BLaER1 treated with 17β-estradiol and CSF1 and Interleukin-3, amounts not matched to agents 10 nM and 100 nM (cell line): ENCODE results near the gene TM7SF3.
"Not testable (repeated sequence)": the region's sequence is repeated elsewhere in the genome, so short reads cannot be mapped to it uniquely, and the experiment has no call there.

Experiments used
- H3K27ac ChIP-seq, 11 experiments: shearing (Covaris generic); formaldehyde crosslinking; 2 replicates each; pipeline ENCODE4 v1.8.1; 2022
- H3K27me3 ChIP-seq, 11 experiments: shearing (Covaris generic); formaldehyde crosslinking; 2 replicates each; pipeline ENCODE4 v1.8.1; 2022
- H3K36me3 ChIP-seq, 11 experiments: shearing (Covaris generic); formaldehyde crosslinking; 2 replicates each; pipeline ENCODE4 v1.8.1; 2022
- H3K4me1 ChIP-seq, 10 experiments: shearing (Covaris generic); formaldehyde crosslinking; 2 replicates each; pipeline ENCODE4 v1.8.1; 2022
- H3K4me2 ChIP-seq, 11 experiments: shearing (Covaris generic); formaldehyde crosslinking; 2 replicates each; pipeline ENCODE4 v1.8.1; 2022
- H3K4me3 ChIP-seq, 10 experiments: shearing (Covaris generic); formaldehyde crosslinking; 2 replicates each; pipeline ENCODE4 v1.8.1; 2022
- H3K9ac ChIP-seq, 11 experiments: shearing (Covaris generic); formaldehyde crosslinking; 2 replicates each; pipeline ENCODE4 v1.8.1; 2022
- H3K9me3 ChIP-seq, 11 experiments: shearing (Covaris generic); formaldehyde crosslinking; replicated peaks in 1 of 11; 2 replicates each; pipeline ENCODE4 v1.8.1; 2022
- H4K20me1 ChIP-seq, 11 experiments: shearing (Covaris generic); formaldehyde crosslinking; 2 replicates each; pipeline ENCODE4 v1.8.1; 2022
- Cebpa-rat ChIP-seq, 11 experiments: shearing (Covaris generic); IDR thresholded peaks; 2 replicates each; pipeline ENCODE4 v1.8.1; 2022

TM7SF3 gene

DNA sequence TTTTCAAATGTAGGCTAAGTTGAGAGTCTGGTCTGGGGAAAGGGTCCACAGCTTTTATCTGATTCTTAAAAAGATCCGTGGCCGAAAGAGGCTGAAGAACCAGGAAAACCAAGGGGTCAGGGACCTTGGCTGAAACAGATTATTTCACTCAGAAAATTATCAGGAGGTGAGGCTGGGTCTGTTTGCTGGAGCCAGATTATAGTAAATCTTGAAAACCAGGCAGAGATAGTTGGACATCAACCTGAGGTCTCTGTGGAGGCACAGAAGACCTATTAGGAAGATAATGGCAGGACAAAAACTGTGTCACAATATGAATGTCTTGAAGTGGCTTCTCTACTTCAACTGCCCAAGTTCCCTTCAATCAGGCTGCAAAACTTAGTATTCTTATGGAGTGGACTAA is 6.6 kb upstream of the TM7SF3 start:
- H3K4me2 ChIP-seq: peak overlapping the region in 1 of 11 experiments; percentile 86; a peak in 1 of 22 replicates
- H3K9ac ChIP-seq: no peak overlapping the region
- no peak for TF ChIP-seq Cebpa-rat (IDR thresholded peaks at IDR 0.05)
- H4K20me1 ChIP-seq: peaks cover 0 to 26% (median 6%) of the 10 kb centered on the region in 11 experiments; a peak in 6 of 22 replicates
- H3K27ac ChIP-seq: no peak overlapping the region
- H3K4me1 ChIP-seq: peaks cover 24 to 39% (median 31%) of the 10 kb centered on the region in 10 experiments
- H3K4me3 ChIP-seq: no peak overlapping the region
- peaks cover 0 to 2% (median 0%) of the 10 kb centered on the region in 11 experiments; a peak in 1 of 22 replicates for H3K36me3 ChIP-seq
- H3K27me3 ChIP-seq: no peaks in the 10 kb centered on the region
- H3K9me3 ChIP-seq: no peaks in the 10 kb centered on the region

DNA sequence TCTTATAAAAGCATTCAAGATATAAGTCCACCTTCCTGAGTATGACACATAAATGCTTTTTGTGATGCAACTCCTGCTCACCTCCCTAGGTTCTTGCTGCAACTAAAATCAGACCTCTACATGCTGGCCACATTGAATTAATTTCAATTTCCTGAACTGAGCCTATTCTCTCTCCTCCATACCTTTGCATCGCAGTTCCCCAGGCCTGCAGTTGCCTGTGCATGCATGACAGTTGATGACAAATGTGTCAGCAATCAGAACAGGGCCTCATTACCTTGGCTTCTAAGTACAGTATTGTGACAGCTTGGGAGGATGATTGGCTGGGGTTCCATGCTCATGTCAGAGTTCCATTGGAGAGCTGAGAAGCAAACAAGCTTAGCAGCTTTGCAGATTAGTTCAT is 3.9 kb upstream of the TM7SF3 start:
- Histone ChIP-seq H3K9ac (no peak overlapping the region), H4K20me1 (no peaks in the 10 kb centered on the region; a peak in 1 of 22 replicates), H3K27me3 (no peaks in the 10 kb centered on the region), H3K4me2 (no peak overlapping the region), H3K36me3 (no peaks in the 10 kb centered on the region), H3K4me1 (peaks cover 24 to 35% (median 30%) of the 10 kb centered on the region in 10 experiments), H3K9me3 (no peaks in the 10 kb centered on the region), H3K4me3 (no peak overlapping the region), H3K27ac (no peak overlapping the region)
- TF ChIP-seq Cebpa-rat (IDR thresholded peaks at IDR 0.05): no peak

DNA sequence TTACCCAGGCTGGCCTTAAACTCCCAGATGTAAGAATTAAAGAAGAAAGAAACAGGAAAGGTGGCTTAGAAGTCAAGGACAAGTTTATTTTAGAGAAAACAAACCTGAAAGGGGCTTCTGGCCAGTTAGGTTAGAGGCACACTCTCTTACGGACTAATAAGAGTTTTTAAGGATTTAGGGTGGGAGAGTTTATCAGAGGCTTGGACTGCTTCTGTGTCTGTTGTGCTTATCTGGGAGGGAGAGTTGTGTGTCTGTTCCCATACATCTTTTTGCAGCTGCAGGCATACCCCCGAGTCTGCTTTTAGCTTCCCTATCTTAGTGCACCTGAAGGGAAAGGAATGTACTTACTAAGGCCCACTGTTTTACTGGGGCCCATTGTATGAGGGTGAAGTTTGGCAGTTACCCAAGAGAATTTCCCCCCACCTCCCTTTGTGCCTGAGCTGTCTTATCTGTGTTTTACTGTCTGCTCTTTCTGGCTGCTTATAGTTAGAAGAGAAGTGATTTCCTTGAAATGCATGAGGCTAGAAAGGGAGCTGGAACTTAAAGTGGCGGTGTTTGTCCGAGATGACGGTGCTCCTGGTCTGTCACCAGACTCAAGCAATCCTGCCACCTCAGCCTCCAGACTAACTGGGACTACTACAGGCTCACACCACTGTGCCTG is 3.1 kb upstream of the TM7SF3 start:
- H3K36me3 ChIP-seq, H4K20me1 ChIP-seq, H3K4me3 ChIP-seq, H3K9me3 ChIP-seq, H3K9ac ChIP-seq, H3K27ac ChIP-seq, H3K27me3 ChIP-seq, H3K4me2 ChIP-seq: not testable (repeated sequence)
- H3K4me1 ChIP-seq: peaks cover 30 to 42% (median 37%) of the 10 kb centered on the region in 10 experiments

DNA sequence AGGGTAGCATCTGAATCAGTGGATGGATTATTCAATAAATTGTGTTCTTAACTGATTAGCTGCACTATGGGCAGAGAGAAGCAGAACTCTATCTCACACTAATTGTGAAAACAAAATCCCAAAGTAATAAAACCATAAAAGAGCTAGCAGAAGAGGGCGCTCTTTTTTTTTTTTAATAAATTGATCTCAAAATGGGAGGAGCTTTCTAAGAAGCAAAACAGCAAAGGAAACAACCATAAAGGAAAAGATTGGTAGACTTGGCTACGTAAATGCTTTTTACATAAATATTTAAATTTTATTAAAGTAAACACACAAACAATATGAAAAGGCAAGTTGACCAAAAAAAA is 1.5 kb upstream of the TM7SF3 start:
- Histone ChIP-seq H3K4me2 (peak overlapping the region; percentile 71 to 93 (median 83); a peak in 20 of 22 replicates), H3K27ac (peak overlapping the region in 4 of 11 experiments; percentile 84 to 91 (median 89); a peak in 7 of 22 replicates), H3K9me3 (no peaks in the 10 kb centered on the region), H3K4me1 (peaks cover 30 to 48% (median 41%) of the 10 kb centered on the region in 10 experiments), H3K9ac (peak overlapping the region in 2 of 11 experiments; percentile 75 to 84; a peak in 3 of 22 replicates), H3K36me3 (peaks cover 0 to 8% (median 0%) of the 10 kb centered on the region in 11 experiments; a peak in 2 of 22 replicates), H3K4me3 (no peak overlapping the region), H3K27me3 (no peaks in the 10 kb centered on the region), H4K20me1 (peaks cover 0 to 8% (median 0%) of the 10 kb centered on the region in 11 experiments; a peak in 2 of 22 replicates)
- no peak for TF ChIP-seq Cebpa-rat (IDR thresholded peaks at IDR 0.05)

DNA sequence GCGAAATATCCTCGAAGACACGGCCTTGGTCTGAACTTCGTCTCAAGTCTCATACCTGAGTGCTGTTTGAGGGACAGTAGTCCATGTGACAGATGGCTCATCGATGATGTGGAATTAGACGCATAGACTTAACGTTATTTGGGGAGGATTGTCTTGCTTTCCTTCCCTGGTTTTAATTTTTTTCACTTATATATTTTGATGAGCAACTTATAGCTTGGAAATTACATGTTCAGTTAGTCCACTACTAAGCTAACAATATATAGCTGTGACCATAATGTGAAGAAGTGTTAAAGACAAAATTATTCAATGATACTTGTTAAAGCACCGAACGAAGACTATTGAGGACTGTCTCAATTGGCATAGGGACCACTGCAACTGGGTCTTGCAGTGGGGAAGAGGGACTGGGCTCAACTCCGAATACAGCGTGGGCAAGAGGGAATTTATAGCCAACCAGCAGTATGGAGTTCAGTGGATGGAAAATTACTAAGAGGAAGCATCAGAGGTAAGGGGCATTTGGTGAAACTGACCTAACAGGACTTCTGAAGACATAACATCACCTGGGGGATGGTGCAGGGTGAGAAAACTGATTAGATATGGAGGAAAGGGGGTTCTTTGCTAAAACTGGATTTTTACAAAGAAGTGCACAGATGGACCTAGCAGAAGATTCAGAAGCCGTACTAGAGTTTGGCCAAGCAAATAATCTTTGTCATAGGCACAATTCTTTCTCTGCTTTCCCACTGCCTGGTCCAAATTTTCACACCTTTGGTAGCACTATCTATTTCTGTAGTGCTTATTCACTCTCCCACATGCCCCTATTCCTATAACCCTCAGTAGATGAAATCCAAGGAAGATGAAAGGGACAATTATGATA is 910 bp upstream of the TM7SF3 start:
- Histone ChIP-seq H3K36me3 (peaks cover 0 to 10% (median 0%) of the 10 kb centered on the region in 11 experiments; a peak in 2 of 22 replicates), H3K9me3 (no peaks in the 10 kb centered on the region), H3K4me2 (peak overlapping the region; percentile 71 to 93 (median 83)), H3K27ac (peak overlapping the region; percentile 81 to 91 (median 86)), H3K9ac (peak overlapping the region; percentile 75 to 85 (median 82)), H3K4me1 (peaks cover 33 to 54% (median 47%) of the 10 kb centered on the region in 10 experiments), H3K27me3 (no peaks in the 10 kb centered on the region), H3K4me3 (peak overlapping the region; percentile 76 to 97 (median 90)), H4K20me1 (peaks cover 0 to 13% (median 0%) of the 10 kb centered on the region in 11 experiments; a peak in 2 of 22 replicates)
- TF ChIP-seq Cebpa-rat (IDR thresholded peaks at IDR 0.05): no peak

DNA sequence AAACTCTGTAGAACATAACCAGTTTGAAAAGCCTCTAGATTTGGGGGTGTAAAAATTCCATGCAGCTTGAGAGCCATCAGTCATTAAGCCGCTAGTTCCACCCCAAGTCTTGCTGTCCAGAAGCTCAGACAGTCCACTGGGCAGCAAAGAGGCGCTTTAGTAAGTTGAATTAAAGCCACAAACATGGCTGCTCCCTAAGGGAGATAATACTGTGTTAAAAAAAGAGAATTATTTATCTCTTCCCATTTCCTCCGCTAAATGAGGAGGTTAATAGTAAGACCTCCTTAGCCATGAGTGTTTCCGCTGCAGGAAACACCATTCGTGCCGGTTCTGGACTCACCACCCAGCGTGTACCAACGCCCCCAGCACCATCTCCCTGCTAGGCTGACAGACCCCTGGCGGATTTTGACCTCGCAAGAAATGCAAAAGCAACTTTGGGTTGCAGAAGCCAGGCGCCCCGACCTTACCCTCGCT is 536 bp downstream of the TM7SF3 start:
- Histone ChIP-seq H3K4me3 (peak overlapping the region; percentile 76 to 97 (median 90)), H3K4me1 (peaks cover 41 to 61% (median 54%) of the 10 kb centered on the region in 10 experiments), H3K27ac (peak overlapping the region; percentile 23 to 91 (median 86); a peak in 21 of 22 replicates), H3K9me3 (no peaks in the 10 kb centered on the region), H3K9ac (peak overlapping the region; percentile 75 to 85 (median 82)), H4K20me1 (peaks cover 0 to 22% (median 0%) of the 10 kb centered on the region in 11 experiments; a peak in 2 of 22 replicates), H3K36me3 (peaks cover 0 to 10% (median 0%) of the 10 kb centered on the region in 11 experiments; a peak in 2 of 22 replicates), H3K4me2 (peak overlapping the region; percentile 71 to 93 (median 85)), H3K27me3 (no peaks in the 10 kb centered on the region)
- no peak for TF ChIP-seq Cebpa-rat (IDR thresholded peaks at IDR 0.05)

DNA sequence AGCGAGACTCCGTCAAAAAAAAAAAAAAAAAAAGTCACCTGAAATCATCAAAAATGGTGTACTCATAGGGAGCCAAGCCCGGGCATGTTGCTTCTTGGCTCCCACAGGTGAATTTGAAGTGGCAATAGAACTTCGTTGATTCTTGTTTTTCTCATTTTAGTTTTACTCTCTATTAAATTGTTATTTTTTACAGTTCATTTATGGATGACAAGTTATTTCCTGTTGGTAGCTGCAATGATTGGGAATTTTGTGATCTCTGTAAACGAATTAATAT is 1.3 kb downstream of the TM7SF3 start:
- peak overlapping the region in 2 of 11 experiments; percentile 81 to 90; a peak in 1 of 22 replicates for H3K27ac ChIP-seq
- H3K9ac ChIP-seq: peak overlapping the region in 10 of 11 experiments; percentile 75 to 85 (median 82); a peak in 14 of 22 replicates

DNA sequence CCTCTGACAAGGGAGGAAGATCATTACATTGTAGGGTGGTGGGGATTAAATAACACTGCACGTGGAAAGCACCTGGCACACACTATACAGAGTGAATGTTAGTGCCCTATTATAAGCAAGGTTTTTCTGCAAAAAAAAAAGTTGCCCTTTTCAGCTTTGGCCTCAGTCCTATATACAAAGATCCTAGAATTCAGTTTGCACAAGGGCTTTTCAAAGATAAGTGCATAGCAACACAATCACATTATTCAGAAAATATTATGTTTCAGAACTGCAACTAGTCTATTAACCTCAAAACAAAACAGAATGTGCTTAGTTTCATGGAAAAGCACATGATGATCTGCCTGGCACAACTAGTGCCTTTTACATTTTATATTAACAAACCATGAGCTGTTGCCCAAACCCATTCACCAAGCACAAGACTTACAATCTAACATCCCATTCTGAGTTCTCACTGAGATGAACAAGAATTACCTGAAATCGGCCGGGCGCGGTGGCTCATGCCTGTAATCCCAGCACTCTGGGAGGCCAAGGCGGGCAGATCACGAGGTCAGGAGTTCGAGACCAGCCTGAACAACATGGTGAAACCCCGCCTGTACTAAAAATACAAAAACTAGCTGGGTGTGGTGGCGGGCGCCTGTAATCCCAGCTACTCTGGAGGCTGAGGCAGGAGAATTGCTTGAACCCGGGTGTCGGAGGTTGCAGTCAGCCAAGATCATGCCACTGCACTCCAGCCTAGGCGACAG is 1.8 kb downstream of the TM7SF3 start:
- Histone ChIP-seq H3K4me3 (peak overlapping the region in 4 of 10 experiments; percentile 76 to 94 (median 80); a peak in 4 of 20 replicates), H3K27ac (no peak overlapping the region), H4K20me1 (peaks cover 0 to 33% (median 0%) of the 10 kb centered on the region in 11 experiments; a peak in 2 of 22 replicates), H3K4me1 (peaks cover 41 to 69% (median 60%) of the 10 kb centered on the region in 10 experiments), H3K4me2 (peak overlapping the region; percentile 71 to 93 (median 85)), H3K9ac (peak overlapping the region in 2 of 11 experiments; percentile 5 to 83; a peak in 3 of 22 replicates), H3K9me3 (no peaks in the 10 kb centered on the region), H3K27me3 (no peaks in the 10 kb centered on the region), H3K36me3 (peaks cover 0 to 10% (median 0%) of the 10 kb centered on the region in 11 experiments; a peak in 2 of 22 replicates)
- TF ChIP-seq Cebpa-rat (IDR thresholded peaks at IDR 0.05): no peak

More for the DNA sequence above, 1.3 kb downstream of the TM7SF3 start:
- no peak for TF ChIP-seq Cebpa-rat (IDR thresholded peaks at IDR 0.05)
- peaks cover 41 to 64% (median 59%) of the 10 kb centered on the region in 10 experiments for H3K4me1 ChIP-seq
- peaks cover 0 to 10% (median 0%) of the 10 kb centered on the region in 11 experiments; a peak in 2 of 22 replicates for H3K36me3 ChIP-seq
- peaks cover 0 to 27% (median 0%) of the 10 kb centered on the region in 11 experiments; a peak in 2 of 22 replicates for H4K20me1 ChIP-seq
- peak overlapping the region; percentile 71 to 93 (median 85) for H3K4me2 ChIP-seq
- H3K4me3 ChIP-seq: peak overlapping the region; percentile 76 to 97 (median 90); a peak in 19 of 20 replicates
- H3K9me3 ChIP-seq: no peaks in the 10 kb centered on the region
- H3K27me3 ChIP-seq: no peaks in the 10 kb centered on the region
